Measurements from ENCODE around the gene MATR3.

Gene MATR3

GRCh38 chr5:139294374-139295165 lies 1.0 kb downstream of the MATR3 start:
- TF ChIP-seq CTCF (IDR thresholded peaks at IDR 0.05; ENCODE audit: borderline replicate concordance, insufficient read depth, low read depth, low read length) = 0 out of 2 replicates have a peak, but pooled peaks have one; percentile 17
- H3K4me3 ChIP-seq (ENCODE audit: low read depth, low read length) = peak overlapping the region; percentile 88

- no peak for TF ChIP-seq CTCF (IDR thresholded peaks at IDR 0.05; ENCODE audit: borderline replicate concordance, insufficient read depth, low read depth, low read length)
- H3K4me3 ChIP-seq (ENCODE audit: low read depth, low read length) = peak overlapping the region; percentile 88
Observed at GRCh38 chr5:139295346-139296057, 2.0 kb downstream of the MATR3 start.

GRCh38 chr5:139296198-139296597 lies 2.7 kb downstream of the MATR3 start:
- H3K4me3 ChIP-seq (ENCODE audit: low read depth, low read length) = no peak overlapping the region
- TF ChIP-seq CTCF (IDR thresholded peaks at IDR 0.05; ENCODE audit: borderline replicate concordance, insufficient read depth, low read depth, low read length) = no peak

GRCh38 chr5:139296862-139297326 lies 3.4 kb downstream of the MATR3 start:
- H3K4me3 ChIP-seq (ENCODE audit: low read depth, low read length) = no peak overlapping the region
- no peak for TF ChIP-seq CTCF (IDR thresholded peaks at IDR 0.05; ENCODE audit: borderline replicate concordance, insufficient read depth, low read depth, low read length)

- TF ChIP-seq CTCF (IDR thresholded peaks at IDR 0.05; ENCODE audit: borderline replicate concordance, insufficient read depth, low read depth, low read length) = no peak
- no peak overlapping the region for H3K4me3 ChIP-seq (ENCODE audit: low read depth, low read length)
Observed at GRCh38 chr5:139297439-139298133, 4.0 kb downstream of the MATR3 start.

- H3K4me3 ChIP-seq (ENCODE audit: low read depth, low read length) = no peak overlapping the region
- no peak for TF ChIP-seq CTCF (IDR thresholded peaks at IDR 0.05; ENCODE audit: borderline replicate concordance, insufficient read depth, low read depth, low read length)
Observed at GRCh38 chr5:139298242-139298641, 4.7 kb downstream of the MATR3 start.
